ENCODE results near the gene GTF2E1.

The GTF2E1 gene

DNA sequence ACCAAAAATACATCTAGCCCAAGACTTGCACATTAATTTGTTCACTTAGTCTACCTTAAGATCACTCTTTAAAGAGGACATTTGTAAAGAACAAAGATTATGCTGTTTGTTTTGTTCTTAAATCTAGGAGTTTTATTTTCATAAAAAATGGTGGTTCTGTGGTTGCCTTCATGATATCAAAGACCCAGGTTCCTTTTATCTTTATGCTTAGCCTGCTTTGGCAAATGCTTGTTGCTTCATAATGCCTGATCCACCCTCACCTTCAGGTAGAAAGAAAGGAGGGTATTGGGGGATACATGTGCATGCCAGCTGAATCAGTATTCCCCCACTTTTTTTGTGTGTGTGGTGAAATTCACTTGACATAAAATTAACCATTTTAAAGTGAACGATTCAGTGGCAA lies 48.5 kb downstream of the GTF2E1 start:
- no peaks in the 10 kb centered on the region for H3K36me3 ChIP-seq (ENCODE audit: low read length)
- H3K9me3 ChIP-seq (ENCODE audit: insufficient read depth, low read length) = no peaks in the 10 kb centered on the region
- H3K27ac ChIP-seq (ENCODE audit: low read depth, low read length) = no peak overlapping the region
- H3K27me3 ChIP-seq (ENCODE audit: low read length) = no peaks in the 10 kb centered on the region
- TF ChIP-seq CTCF (IDR thresholded peaks at IDR 0.05; ENCODE audit: insufficient read depth, low read length, poor library complexity, severe bottlenecking) = no peak
- TF ChIP-seq EZH2phosphoT487 (conservative IDR thresholded peaks at IDR 0.05; ENCODE audit: low read length) = no peak
- H3F3A ChIP-seq (ENCODE audit: insufficient read depth) = no peaks in the 10 kb centered on the region
- H2AFZ ChIP-seq (ENCODE audit: low read depth, low read length, severe bottlenecking) = no peak overlapping the region
- H3K4me3 ChIP-seq (ENCODE audit: insufficient read depth, low read length, poor library complexity, severe bottlenecking) = no peak overlapping the region
- no peaks in the 10 kb centered on the region for H4K20me1 ChIP-seq (ENCODE audit: low read depth, low read length)
- H3K9ac ChIP-seq (ENCODE audit: low read length) = no peak overlapping the region
- no peaks in the 10 kb centered on the region for H3K79me2 ChIP-seq (ENCODE audit: insufficient read depth, low read length)
- no peak overlapping the region for H3K4me2 ChIP-seq (ENCODE audit: low read depth, low read length, poor library complexity, severe bottlenecking)
- H3K9me2 ChIP-seq (replicated peaks; ENCODE audit: insufficient read depth, low read length) = no peaks in the 10 kb centered on the region

- Histone ChIP-seq H4K20me1 (ENCODE audit: low read depth, low read length) (no peaks in the 10 kb centered on the region), H3F3A (ENCODE audit: insufficient read depth) (no peaks in the 10 kb centered on the region), H3K27ac (ENCODE audit: low read depth, low read length) (no peak overlapping the region), H3K27me3 (ENCODE audit: low read length) (no peaks in the 10 kb centered on the region), H3K4me3 (ENCODE audit: insufficient read depth, low read length, poor library complexity, severe bottlenecking) (no peak overlapping the region), H3K9ac (ENCODE audit: low read length) (no peak overlapping the region), H3K9me3 (ENCODE audit: insufficient read depth, low read length) (no peaks in the 10 kb centered on the region), H2AFZ (ENCODE audit: low read depth, low read length, severe bottlenecking) (no peak overlapping the region), H3K79me2 (ENCODE audit: insufficient read depth, low read length) (no peaks in the 10 kb centered on the region), H3K36me3 (ENCODE audit: low read length) (no peaks in the 10 kb centered on the region), H3K9me2 (replicated peaks; ENCODE audit: insufficient read depth, low read length) (no peaks in the 10 kb centered on the region), H3K4me2 (ENCODE audit: low read depth, low read length, poor library complexity, severe bottlenecking) (no peak overlapping the region)
- no peak for TF ChIP-seq EZH2phosphoT487 (conservative IDR thresholded peaks at IDR 0.05; ENCODE audit: low read length)
- TF ChIP-seq CTCF (IDR thresholded peaks at IDR 0.05; ENCODE audit: insufficient read depth, low read length, poor library complexity, severe bottlenecking) = no peak
Observed at GRCh38 chr3:120791913-120792312, 49.4 kb downstream of the GTF2E1 start.

DNA sequence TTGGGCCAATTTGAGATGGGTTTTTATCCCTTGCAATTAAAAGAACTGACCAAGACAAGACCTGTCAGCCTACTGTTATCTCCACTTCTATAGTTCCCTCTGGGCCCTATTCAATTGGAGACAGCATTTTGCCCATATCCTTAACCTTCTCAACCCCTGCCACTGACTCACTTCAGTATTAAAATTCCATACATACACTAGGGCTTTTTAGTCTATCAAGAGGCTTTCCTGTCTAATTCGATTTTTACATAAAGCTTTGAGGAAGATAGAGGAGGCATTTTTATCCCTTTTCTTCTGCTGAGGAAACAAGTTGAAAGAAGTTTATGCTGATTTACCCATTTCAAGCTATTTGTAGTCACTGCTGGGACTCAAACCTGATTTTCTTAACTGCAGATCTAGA lies 51.1 kb downstream of the GTF2E1 start:
- Histone ChIP-seq H3K79me2 (ENCODE audit: insufficient read depth, low read length) (no peaks in the 10 kb centered on the region), H3K9ac (ENCODE audit: low read length) (no peak overlapping the region), H3K27ac (ENCODE audit: low read depth, low read length) (no peak overlapping the region), H3K9me2 (replicated peaks; ENCODE audit: insufficient read depth, low read length) (no peaks in the 10 kb centered on the region), H3K4me2 (ENCODE audit: low read depth, low read length, poor library complexity, severe bottlenecking) (no peak overlapping the region), H3K27me3 (ENCODE audit: low read length) (no peaks in the 10 kb centered on the region), H4K20me1 (ENCODE audit: low read depth, low read length) (no peaks in the 10 kb centered on the region), H3K36me3 (ENCODE audit: low read length) (no peaks in the 10 kb centered on the region), H3F3A (ENCODE audit: insufficient read depth) (no peaks in the 10 kb centered on the region), H3K9me3 (ENCODE audit: insufficient read depth, low read length) (no peaks in the 10 kb centered on the region), H2AFZ (ENCODE audit: low read depth, low read length, severe bottlenecking) (no peak overlapping the region), H3K4me3 (ENCODE audit: insufficient read depth, low read length, poor library complexity, severe bottlenecking) (no peak overlapping the region)
- TF ChIP-seq CTCF (IDR thresholded peaks at IDR 0.05; ENCODE audit: insufficient read depth, low read length, poor library complexity, severe bottlenecking) (no peak), EZH2phosphoT487 (conservative IDR thresholded peaks at IDR 0.05; ENCODE audit: low read length) (no peak)
